NCI-H748 (cell line): ENCODE results near the gene MEIS1.

Experiments used
- DNase-seq: peaks from one replicate; lab custom pipeline; 2025; ENCODE audit not compliant: unreplicated experiment; lab: John Stamatoyannopoulos, UW

MEIS1 gene

GRCh38 chr2:66561645-66562303, 126.8 kb downstream of the MEIS1 start:
- DNase-seq: no peak

DNA sequence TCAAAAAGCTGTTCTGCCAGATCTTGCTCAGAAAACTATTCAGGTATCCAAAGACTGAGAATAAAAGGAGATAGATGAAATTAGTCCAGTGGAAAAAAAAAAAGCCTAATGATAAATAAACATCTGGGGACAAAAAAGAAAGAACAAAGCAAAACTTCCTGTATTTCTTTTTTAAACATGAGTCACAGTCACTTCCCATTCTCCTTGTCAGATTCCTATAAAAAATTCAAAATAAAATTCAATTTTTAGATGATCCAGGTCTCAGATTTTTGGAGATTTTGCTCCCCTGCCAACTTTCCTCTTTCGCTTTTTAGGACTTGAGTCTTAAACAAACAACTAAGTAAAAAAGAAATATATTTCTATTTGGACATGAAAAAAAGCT, 127.4 kb downstream of the MEIS1 start:
- no peak for DNase-seq

GRCh38 chr2:66563473-66563872, 128.5 kb downstream of the MEIS1 start:
- no peak for DNase-seq

- no peak for DNase-seq
These were observed 130.4 kb downstream of the MEIS1 start for GRCh38 chr2:66565291-66565690.

DNA sequence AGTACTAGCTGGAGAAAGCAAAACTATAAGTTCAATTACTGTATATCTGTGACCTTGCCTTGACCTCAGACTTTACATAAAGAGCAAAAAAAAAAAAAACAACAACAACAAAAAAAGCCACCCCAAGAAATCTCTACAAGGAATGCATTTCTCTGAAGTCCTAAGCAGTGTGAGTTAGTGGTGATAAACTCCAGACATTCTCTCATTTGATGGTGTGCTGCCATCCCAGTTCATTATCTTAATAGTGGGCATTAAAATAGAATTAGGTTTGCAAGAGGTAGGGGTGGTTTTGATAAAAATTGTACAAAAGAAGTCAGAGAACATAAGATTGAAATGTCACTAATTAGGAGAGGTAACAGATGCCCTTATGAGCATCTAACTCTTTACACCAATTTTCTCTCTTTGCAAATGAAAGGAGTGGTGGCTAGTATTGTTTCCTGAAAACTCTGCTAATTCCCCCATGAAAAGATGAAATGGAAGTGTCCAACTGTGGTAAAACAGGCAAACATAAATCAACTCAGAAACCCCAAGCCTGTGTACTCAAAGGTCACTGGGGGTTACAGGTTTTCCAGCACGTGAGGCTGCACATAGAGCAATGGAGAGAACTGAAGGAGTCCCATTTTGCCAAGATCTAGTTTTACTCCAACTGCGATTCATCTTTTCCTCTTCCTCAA, 131.9 kb downstream of the MEIS1 start:
- DNase-seq: peak; percentile 5

DNA sequence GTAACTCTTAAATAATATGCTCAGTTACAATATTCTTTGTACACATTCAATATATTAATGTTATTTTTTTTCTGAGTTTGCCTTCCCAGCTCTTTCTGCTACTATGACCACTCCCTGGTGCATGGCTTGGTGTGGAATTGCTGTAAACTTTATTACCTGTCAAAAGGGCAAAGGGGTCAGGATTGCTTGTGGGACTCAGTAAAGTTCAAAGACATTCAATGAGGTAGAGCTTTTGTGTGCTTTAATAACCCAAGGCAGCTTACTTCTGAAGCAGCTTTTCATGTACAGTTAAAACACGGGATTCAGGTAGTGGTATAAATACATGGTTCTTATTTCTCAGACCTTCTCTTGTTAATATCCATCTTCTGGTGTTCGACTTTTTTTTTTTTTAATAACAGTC, 132.8 kb downstream of the MEIS1 start:
- DNase-seq: no peak

DNA sequence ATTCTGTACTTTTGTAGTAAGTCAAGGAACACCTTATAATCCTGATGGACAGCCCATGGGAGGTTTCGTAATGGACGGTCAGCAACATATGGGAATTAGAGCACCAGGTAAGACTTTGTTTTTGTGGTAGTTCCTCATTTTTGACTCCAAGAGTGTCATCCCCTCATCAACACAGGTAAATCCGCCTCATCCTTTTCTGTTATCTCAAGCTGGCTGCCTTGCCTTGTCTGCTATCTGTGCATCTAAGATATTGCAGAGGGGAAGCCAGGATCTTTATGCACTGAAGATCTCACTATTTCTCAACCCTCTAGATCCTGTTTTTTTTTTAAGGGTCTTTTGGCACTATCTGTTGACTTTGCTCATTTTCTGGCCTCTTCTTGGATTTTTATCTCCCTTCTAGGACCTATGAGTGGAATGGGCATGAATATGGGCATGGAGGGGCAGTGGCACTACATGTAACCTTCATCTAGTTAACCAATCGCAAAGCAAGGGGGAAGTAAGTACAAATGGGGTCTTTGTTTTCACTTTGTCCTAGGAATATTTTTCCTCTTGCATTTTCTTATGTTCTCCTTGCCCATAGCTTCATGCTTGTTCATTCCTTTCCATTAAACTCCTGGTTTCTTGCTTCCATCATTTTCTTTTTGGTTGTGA, 133.8 kb downstream of the MEIS1 start:
- no peak for DNase-seq

DNA sequence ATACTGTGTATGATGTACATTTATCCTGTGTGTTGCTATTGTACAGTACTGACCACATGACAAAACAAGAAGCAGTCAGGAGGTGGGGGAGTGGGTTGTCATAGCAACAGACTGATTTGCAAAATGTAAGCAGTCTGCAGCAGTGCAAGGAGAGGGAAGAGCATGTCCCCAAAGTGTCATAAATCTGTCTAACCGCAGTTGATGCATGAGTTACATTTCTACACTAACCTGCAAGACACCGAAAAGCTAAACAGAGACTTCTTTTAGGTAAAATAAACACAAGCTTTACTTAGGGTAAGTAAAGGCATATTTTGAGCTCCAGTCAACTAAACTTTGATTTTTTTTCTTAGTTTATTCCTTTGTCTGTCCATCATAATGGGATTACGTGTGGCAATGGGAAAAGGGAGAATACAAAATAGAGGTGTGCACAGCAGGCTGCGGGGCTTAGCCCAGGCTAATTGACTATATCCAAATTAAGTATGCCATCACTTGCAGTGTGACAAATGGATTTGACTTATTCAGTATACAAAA, 134.5 kb downstream of the MEIS1 start:
- DNase-seq: peak; percentile 74

GRCh38 chr2:66569974-66570373, 135.0 kb downstream of the MEIS1 start:
- DNase-seq: no peak

DNA sequence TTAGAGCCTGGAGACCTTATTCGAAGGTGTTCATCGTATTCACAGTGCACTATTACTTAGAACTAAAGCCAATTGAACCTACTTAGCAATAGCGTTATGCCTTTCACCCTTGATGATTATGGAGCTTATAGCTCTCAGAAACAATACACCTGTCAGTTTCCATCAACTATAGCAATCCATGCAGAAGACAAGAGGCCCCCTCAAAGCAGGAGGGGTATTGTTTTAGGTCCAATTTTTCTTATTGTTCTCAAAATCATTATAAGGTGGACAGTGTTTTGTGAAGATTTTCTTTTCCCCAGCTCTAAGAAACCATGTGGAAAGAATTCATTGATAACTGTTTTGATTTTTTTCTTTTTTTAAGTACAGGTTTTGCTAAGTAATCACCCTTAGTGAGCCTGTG, 135.5 kb downstream of the MEIS1 start:
- DNase-seq: no peak

DNA sequence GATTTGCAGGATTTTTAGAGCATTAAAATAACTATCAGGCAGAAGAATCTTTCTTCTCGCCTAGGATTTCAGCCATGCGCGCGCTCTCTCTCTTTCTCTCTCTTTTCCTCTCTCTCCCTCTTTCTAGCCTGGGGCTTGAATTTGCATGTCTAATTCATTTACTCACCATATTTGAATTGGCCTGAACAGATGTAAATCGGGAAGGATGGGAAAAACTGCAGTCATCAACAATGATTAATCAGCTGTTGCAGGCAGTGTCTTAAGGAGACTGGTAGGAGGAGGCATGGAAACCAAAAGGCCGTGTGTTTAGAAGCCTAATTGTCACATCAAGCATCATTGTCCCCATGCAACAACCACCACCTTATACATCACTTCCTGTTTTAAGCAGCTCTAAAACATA, 137.0 kb downstream of the MEIS1 start:
- DNase-seq: no peak

GRCh38 chr2:66572391-66572790, 137.5 kb downstream of the MEIS1 start:
- DNase-seq: no peak

DNA sequence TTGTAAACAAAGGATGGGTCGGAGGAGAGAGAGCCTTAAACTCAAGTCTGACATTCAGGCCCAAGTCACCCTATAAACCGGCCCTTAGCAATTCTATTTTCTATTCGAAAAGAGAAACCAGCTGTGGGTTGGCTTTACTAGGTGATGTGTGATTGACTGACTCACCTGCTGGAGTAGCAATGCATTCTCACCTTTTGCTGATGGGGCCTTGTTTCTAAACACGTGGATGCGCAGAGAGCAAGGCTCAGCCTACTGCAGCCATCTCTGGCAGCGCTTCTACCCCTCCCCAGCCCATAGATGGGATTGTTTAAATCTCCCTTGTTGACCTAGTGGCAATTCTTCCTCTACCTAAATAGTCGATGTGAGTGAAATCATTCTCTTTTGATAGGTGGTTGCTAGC, 138.5 kb downstream of the MEIS1 start:
- peak; percentile 81 for DNase-seq

DNA sequence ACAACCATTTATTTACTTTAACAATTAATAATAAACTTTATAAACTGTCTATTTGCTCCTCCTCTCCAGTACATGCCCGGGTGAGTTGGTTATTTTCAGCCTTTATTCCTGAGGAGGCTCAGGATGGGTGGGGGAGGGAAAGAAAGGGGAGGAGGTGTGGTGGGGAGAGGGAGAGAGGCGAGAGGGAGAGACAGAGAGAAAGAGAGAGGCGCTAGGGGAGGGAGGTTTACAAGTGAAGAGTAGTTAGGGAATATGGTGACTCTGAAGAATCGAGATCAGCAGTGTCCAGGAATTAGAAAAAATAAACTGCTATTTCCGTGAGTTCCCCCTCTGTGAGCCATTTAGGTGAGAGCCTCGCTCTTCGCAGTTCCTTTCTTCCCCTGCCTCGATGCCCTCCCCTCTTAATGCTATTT, 138.9 kb downstream of the MEIS1 start:
- peak; percentile 81 for DNase-seq

DNA sequence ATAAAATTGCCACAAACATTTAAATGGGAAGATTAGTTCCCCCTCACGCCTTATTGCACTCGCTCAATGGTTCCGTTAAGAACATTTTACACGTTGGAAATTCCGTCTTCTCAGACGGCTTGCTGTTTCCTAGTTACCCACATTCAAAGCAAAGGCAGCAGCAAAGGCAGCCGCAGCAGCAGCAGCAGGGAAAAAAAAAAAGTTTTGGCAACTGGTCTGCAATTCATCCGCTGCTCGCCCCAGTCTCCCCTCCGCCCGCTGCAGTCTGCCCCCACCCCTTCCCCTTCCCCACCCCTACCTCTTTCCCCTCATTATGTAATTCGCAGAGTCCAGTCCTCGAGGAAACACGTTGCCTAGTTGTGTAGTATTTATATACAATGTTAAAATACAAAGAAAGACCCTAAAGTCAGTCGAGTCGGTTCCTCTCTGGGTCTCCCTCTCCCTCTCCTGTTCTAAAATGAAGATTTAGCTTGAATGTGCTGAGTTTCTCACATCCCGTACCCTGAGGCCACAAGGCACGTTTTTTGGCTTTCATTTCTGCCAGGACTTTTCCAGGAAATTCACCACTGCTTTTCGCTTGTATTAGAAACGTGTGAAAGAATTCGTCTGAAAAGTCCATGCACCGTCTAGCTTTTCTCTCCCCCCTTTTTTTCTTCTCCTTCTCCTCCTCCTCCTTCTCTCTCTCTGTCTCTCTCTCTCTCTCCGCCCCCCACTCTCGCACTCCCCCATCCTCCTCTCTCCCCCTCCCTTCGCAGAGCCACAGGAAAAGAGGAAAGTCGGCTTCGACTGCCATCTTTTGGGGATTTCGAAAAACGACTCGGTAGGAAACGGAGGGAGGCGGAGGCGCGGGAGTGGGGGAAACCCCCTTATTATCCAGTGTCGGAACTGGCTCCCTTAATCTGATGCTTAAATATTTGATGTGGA, 140.0 kb downstream of the MEIS1 start:
- peak; percentile 82 for DNase-seq

DNA sequence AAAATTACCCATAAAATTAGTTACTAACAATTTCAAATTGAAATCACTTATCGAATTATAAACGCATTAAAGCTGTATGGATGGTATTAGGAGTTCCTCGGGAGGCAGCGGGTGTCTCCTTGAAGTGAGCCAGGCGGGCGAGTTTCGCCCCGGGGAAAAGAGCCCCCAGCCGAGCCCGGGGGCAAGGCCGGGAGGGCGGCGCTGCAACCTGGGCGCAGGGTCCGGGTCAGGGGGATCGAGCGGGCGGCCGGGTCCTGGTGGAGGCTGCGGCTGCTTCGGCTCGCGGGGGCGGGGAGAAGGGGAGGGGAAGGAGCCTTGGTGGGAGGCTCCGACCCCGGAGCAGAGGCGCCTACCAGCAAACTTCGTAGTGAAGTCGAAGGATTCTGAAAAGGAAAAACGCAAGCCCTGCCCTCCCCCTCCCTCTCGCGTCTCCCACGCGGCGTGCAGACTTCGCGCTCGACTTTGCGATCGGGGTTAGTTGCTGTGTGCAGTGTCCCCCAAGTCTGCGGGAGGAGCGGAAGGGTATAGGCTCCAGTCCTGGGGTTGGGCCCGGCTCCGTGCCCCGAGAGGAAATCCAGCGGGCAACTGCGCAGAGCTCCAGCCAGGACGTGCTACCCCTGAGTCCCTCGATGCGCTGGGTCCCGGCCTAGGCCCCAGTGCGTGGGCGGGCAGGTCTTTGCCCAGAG, 140.8 kb downstream of the MEIS1 start:
- DNase-seq: peak; percentile 54

GRCh38 chr2:66576311-66576560, 141.3 kb downstream of the MEIS1 start:
- peak; percentile 46 for DNase-seq

GRCh38 chr2:66576561-66577320, 141.8 kb downstream of the MEIS1 start:
- DNase-seq: peak; percentile 70

GRCh38 chr2:66577321-66578053, 142.6 kb downstream of the MEIS1 start:
- DNase-seq: peak; percentile 70
